ENCODE results near the gene PIK3R2.

Gene PIK3R2

GRCh38 chr19:18173572-18174288 lies 20.8 kb downstream of the PIK3R2 start, which contains the start of gene IFI30:
Gene IFI30 (plus strand): TSS chr19:18173813. CDS start chr19:18173842, 29 bp downstream.
- Mint-ChIP-seq H3K9me3 (no peaks in the 10 kb centered on the region), H3K4me3 (peak within 1 kb of the TSS; percentile 92 to 97), H3K27ac (peak within 1 kb of the TSS; percentile 84 to 87), H3K36me3 (ENCODE audit: insufficient read depth) (peaks cover 4% of the 10 kb centered on the region), H3K27me3 (no peaks in the 10 kb centered on the region), H3K4me1 (ENCODE audit: low read depth in 2 of 2) (peaks cover 13 to 16% of the 10 kb centered on the region in 2 donors)
- DNase-seq (peak; percentile 41 to 47 (median 43)), ATAC-seq (replicated peaks) (peak; percentile 71)

DNA sequence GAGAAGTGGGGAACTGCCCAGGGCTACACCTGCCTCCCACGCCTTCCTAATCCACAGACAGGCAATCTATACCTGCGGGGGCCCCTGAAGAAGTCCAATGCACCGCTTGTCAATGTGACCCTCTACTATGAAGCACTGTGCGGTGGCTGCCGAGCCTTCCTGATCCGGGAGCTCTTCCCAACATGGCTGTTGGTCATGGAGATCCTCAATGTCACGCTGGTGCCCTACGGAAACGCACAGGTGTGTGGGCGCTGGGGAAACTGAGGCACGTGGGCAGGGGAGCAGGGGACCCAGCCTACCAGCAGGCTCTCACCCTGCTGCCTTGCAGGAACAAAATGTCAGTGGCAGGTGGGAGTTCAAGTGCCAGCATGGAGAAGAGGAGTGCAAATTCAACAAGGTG lies 22.0 kb downstream of the PIK3R2 start:
- H3K27me3 Mint-ChIP-seq = no peaks in the 10 kb centered on the region
- H3K27ac Mint-ChIP-seq = no peak overlapping the region
- no peak for DNase-seq
- peaks cover 13 to 16% of the 10 kb centered on the region in 2 donors for H3K4me1 Mint-ChIP-seq (ENCODE audit: low read depth in 2 of 2)
- no peaks in the 10 kb centered on the region for H3K9me3 Mint-ChIP-seq
- peaks cover 6% of the 10 kb centered on the region for H3K36me3 Mint-ChIP-seq (ENCODE audit: insufficient read depth)
- no peak for ATAC-seq (replicated peaks)
- H3K4me3 Mint-ChIP-seq = peak overlapping the region; percentile 92 to 97

GRCh38 chr19:18176367-18177310 lies 23.7 kb downstream of the PIK3R2 start:
- no peak for DNase-seq
- no peak overlapping the region for H3K27ac Mint-ChIP-seq
- no peak for ATAC-seq (replicated peaks)
- peak overlapping the region in 1 of 2 donors; percentile 19 for H3K4me3 Mint-ChIP-seq
- no peaks in the 10 kb centered on the region for H3K9me3 Mint-ChIP-seq
- no peaks in the 10 kb centered on the region for H3K27me3 Mint-ChIP-seq
- H3K36me3 Mint-ChIP-seq (ENCODE audit: insufficient read depth) = peaks cover 12% of the 10 kb centered on the region
- H3K4me1 Mint-ChIP-seq (ENCODE audit: low read depth in 2 of 2) = peaks cover 13 to 16% of the 10 kb centered on the region in 2 donors

- ATAC-seq (replicated peaks) (no peak), DNase-seq (no peak)
- peaks cover 2% of the 10 kb centered on the region in 2 donors for H3K4me1 Mint-ChIP-seq (ENCODE audit: low read depth in 2 of 2)
- H3K4me3 Mint-ChIP-seq = no peak overlapping the region
- H3K36me3 Mint-ChIP-seq (ENCODE audit: insufficient read depth) = peaks cover 7% of the 10 kb centered on the region
- H3K9me3 Mint-ChIP-seq = no peaks in the 10 kb centered on the region
- no peak overlapping the region for H3K27ac Mint-ChIP-seq
- H3K27me3 Mint-ChIP-seq = no peaks in the 10 kb centered on the region
Observed at GRCh38 chr19:18179957-18180356, 27.0 kb downstream of the PIK3R2 start.

GRCh38 chr19:18183529-18183928 lies 30.6 kb downstream of the PIK3R2 start:
- H3K27ac Mint-ChIP-seq = no peak overlapping the region
- peaks cover 7% of the 10 kb centered on the region for H3K36me3 Mint-ChIP-seq (ENCODE audit: insufficient read depth)
- DNase-seq = no peak

GRCh38 chr19:18185538-18185937 lies 32.6 kb downstream of the PIK3R2 start:
- H3K4me1 Mint-ChIP-seq (ENCODE audit: low read depth in 2 of 2) = no peaks in the 10 kb centered on the region
- no peak for ATAC-seq (replicated peaks)

More at GRCh38 chr19:18183529-18183928, 30.6 kb downstream of the PIK3R2 start:
- Mint-ChIP-seq H3K27me3 (peaks cover 6 to 9% of the 10 kb centered on the region in 2 donors), H3K4me1 (ENCODE audit: low read depth in 2 of 2) (no peaks in the 10 kb centered on the region), H3K4me3 (no peak overlapping the region), H3K9me3 (no peaks in the 10 kb centered on the region)
- ATAC-seq (replicated peaks) = no peak

DNA sequence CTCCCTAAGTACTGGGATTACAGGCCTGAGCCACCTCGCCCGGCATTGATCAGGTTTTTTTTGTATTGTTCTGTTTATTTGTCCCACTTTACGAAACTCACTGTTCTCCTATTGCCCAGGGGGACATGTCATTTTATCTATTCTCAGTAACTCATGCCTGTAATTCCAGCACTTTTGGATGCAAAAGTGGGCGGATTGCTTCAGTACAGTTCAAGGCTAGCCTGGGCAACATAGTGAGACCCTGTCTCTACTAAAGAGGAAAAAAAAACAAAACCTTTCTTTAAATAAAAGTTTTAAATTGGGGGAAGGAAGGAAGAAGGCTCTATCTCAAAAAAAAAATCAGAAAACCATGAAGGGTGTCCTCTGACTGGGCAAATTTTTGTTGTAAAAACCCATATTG lies 37.3 kb downstream of the PIK3R2 start:
- Mint-ChIP-seq H3K27ac (no peak overlapping the region), H3K27me3 (peaks cover 5 to 7% of the 10 kb centered on the region in 2 donors), H3K4me1 (ENCODE audit: low read depth in 2 of 2) (peaks cover 16 to 26% of the 10 kb centered on the region in 2 donors), H3K36me3 (ENCODE audit: insufficient read depth) (peaks cover 25% of the 10 kb centered on the region), H3K4me3 (no peak overlapping the region), H3K9me3 (no peaks in the 10 kb centered on the region)
- no peak for DNase-seq
- no peak for ATAC-seq (replicated peaks)

More at GRCh38 chr19:18185538-18185937, 32.6 kb downstream of the PIK3R2 start:
- Mint-ChIP-seq H3K27ac (no peak overlapping the region), H3K36me3 (ENCODE audit: insufficient read depth) (peaks cover 4% of the 10 kb centered on the region), H3K4me3 (no peak overlapping the region), H3K9me3 (no peaks in the 10 kb centered on the region), H3K27me3 (peaks cover 6 to 9% of the 10 kb centered on the region in 2 donors)
- DNase-seq = no peak

GRCh38 chr19:18191640-18192062 lies 38.7 kb downstream of the PIK3R2 start:
- Mint-ChIP-seq H3K27ac (peak overlapping the region; percentile 86 to 87), H3K9me3 (no peaks in the 10 kb centered on the region), H3K4me3 (peak overlapping the region; percentile 77 to 87), H3K4me1 (ENCODE audit: low read depth in 2 of 2) (peaks cover 16 to 26% of the 10 kb centered on the region in 2 donors), H3K36me3 (ENCODE audit: insufficient read depth) (peaks cover 27% of the 10 kb centered on the region), H3K27me3 (no peaks in the 10 kb centered on the region)
- ATAC-seq (replicated peaks) = no peak
- no peak for DNase-seq

DNA sequence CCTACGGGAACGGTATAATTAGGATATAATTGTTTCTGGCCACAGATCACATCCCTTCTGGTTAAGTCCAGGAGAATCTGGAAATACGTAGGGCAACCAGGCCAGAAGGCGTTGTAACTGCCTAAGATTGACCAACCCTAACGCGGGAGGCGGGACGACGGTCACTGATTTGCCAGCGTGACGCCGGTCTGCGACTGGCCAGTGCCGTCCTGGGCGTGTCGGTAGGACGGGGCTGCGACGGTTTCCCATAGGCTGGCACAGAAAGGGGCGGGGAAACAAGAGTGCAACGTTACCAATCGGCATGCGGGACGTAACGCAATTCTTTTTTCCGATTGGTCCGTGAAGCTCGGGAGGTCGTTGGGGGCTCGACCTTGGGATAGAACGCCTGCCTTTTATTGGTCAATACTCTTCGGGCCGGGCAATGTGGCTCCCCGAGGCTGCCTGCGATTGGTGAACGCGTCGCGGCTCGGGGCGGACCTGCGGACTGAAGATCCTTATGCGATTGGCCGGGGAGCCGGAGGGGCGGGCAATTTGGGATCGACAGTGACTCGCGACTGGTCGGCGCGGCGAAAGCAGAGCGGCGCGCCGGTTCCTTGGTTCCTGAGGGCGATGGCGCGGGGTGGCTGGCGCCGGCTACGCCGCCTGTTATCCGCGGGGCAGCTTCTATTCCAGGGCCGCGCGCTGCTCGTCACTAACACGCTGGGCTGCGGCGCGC lies 39.9 kb downstream of the PIK3R2 start, which contains the start of gene MPV17L2:
MPV17L2 (plus strand) TSS at position 546 of the 715 bp plus-strand sequence; CDS start at position 610, 64 bp downstream.
- Mint-ChIP-seq H3K9me3 (no peaks in the 10 kb centered on the region), H3K4me3 (peak within 1 kb of the TSS; percentile 77 to 87), H3K27me3 (no peaks in the 10 kb centered on the region), H3K27ac (peak within 1 kb of the TSS; percentile 86 to 87), H3K36me3 (ENCODE audit: insufficient read depth) (peaks cover 27% of the 10 kb centered on the region), H3K4me1 (ENCODE audit: low read depth in 2 of 2) (peaks cover 16 to 26% of the 10 kb centered on the region in 2 donors)
- DNase-seq (peak; percentile 95 to 97 (median 96)), ATAC-seq (replicated peaks) (peak; percentile 83)

DNA sequence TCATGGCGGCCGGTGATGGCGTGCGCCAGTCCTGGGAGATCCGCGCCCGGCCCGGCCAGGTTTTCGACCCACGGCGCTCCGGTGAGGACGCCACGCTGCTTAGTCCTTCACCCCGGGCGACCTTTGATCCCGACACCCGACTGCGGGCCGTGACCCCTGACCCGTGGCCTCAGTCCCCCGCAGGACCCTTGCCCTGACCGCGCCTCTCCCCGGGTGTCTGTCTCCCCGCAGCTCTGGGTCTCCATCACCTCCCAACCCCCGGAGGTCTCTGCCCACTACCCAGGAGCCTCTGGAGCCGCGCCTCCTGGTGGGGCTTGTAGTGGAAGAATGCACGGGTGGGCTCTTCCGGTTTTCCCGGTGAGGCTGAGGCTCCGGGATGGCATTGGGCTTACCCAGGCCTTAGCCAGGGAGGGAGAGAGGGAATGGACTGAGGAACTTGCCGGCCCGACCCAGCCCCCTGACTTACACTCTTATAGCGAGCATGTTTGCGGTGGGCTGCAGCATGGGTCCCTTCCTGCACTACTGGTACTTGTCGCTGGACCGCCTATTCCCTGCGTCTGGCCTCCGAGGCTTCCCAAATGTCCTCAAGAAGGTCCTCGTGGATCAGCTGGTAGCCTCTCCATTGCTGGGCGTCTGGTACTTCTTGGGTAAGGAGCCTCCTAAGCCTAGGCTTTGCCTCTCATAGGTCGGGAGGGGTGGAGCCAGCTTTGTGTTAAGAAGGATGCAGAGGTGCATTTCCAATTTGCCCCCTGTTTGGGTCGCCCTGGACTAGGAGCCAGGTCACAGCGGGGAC lies 40.6 kb downstream of the PIK3R2 start:
- H3K27ac Mint-ChIP-seq = peak overlapping the region; percentile 86 to 87
- peaks cover 27% of the 10 kb centered on the region for H3K36me3 Mint-ChIP-seq (ENCODE audit: insufficient read depth)
- ATAC-seq (replicated peaks) (no peak), DNase-seq (no peak)
- no peaks in the 10 kb centered on the region for H3K9me3 Mint-ChIP-seq
- H3K4me3 Mint-ChIP-seq = peak overlapping the region; percentile 77 to 87
- H3K4me1 Mint-ChIP-seq (ENCODE audit: low read depth in 2 of 2) = peaks cover 16 to 26% of the 10 kb centered on the region in 2 donors
- H3K27me3 Mint-ChIP-seq = no peaks in the 10 kb centered on the region

DNA sequence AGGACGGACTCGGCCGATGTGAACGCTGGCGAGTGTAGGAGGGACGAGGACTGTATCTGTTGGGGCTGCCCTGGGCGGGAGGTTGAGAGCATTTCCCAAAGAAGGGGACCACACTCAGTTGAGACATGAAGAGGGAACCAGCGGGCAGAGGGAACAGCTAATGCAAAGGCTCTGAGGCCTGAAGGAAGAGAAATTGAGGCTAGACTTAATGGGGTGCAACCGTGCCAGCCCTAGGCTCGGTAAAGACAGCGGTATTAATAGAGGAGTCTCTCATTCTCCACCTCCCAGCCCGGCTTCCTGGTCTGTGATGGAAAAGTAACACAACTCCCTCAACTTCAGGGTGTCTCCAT lies 41.2 kb downstream of the PIK3R2 start:
- H3K9me3 Mint-ChIP-seq = no peaks in the 10 kb centered on the region
- peaks cover 16 to 26% of the 10 kb centered on the region in 2 donors for H3K4me1 Mint-ChIP-seq (ENCODE audit: low read depth in 2 of 2)
- H3K36me3 Mint-ChIP-seq (ENCODE audit: insufficient read depth) = peaks cover 27% of the 10 kb centered on the region
- no peaks in the 10 kb centered on the region for H3K27me3 Mint-ChIP-seq
- H3K4me3 Mint-ChIP-seq = peak overlapping the region; percentile 77 to 87
- DNase-seq = no peak
- peak overlapping the region in 1 of 2 donors; percentile 31 for H3K27ac Mint-ChIP-seq
- ATAC-seq (replicated peaks) = no peak

DNA sequence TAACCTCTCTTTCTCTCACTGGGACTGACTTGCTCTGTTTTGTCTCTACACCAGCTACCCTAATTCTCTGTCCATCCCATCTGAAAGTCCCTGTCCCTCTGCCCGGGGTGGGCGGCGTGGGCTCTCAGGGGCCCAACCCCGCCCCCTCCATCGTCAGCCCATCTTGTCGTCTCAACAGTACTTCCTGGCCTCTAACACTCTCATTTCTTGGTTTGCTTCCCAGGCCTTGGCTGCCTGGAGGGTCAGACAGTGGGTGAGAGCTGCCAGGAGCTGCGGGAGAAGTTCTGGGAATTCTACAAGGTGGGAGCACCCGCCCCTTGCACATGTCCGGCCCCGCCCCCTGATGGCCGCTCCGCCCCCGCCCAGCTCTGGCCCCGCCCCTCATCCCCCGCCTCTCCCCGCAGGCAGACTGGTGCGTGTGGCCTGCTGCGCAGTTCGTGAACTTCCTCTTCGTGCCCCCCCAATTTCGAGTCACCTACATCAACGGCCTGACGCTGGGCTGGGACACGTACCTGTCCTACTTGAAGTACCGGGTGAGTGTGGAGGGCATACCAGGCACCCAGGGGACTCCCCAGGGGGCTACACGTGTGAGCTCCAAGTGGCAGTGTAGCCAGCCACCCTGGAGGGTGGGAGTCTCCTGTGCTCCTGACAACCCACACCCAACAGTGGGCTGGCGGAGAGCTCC lies 41.7 kb downstream of the PIK3R2 start:
- DNase-seq (peak in 1 of 3 experiments; percentile 15), ATAC-seq (replicated peaks) (no peak)
- peaks cover 16 to 26% of the 10 kb centered on the region in 2 donors for H3K4me1 Mint-ChIP-seq (ENCODE audit: low read depth in 2 of 2)
- H3K27ac Mint-ChIP-seq = peak overlapping the region; percentile 31 to 65
- peaks cover 27% of the 10 kb centered on the region for H3K36me3 Mint-ChIP-seq (ENCODE audit: insufficient read depth)
- peak overlapping the region; percentile 77 to 87 for H3K4me3 Mint-ChIP-seq
- no peaks in the 10 kb centered on the region for H3K9me3 Mint-ChIP-seq
- H3K27me3 Mint-ChIP-seq = no peaks in the 10 kb centered on the region

Data from effector memory CD8-positive, alpha-beta T cell (primary cell).